ENCODE measurements around the gene SLC9A3. TPM values are rescaled to one million over a fixed set of nuclear protein-coding genes. Genes with fewer than 3 reads are reported as not detected.

Gene SLC9A3
- total RNA-seq, 4 donors from 2014 or later: 1.7 to 5.0 (median 2.8) TPM

- no peak for DNase-seq (ENCODE audit: extremely low spot score)
- WGBS: 93% methylated on average over 30 of the region's 39 CpGs
- Histone ChIP-seq H3K4me3 (no peak overlapping the region), H3K27me3 (peaks cover 0 to 23% (median 0%) of the 10 kb centered on the region in 4 donors), H3K36me3 (no peaks in the 10 kb centered on the region), H3K9me3 (no peaks in the 10 kb centered on the region), H3K27ac (replicated peaks in 1 of 4) (no peak overlapping the region), H3K4me1 (peaks cover 0 to 6% (median 3%) of the 10 kb centered on the region in 4 donors)
- no peak for TF ChIP-seq EP300 (IDR thresholded peaks at IDR 0.05)
- intact Hi-C loops (cut with DNase I): no loop called here
Observed at GRCh38 chr5:427415-428087, 96.7 kb downstream of the SLC9A3 start.

GRCh38 chr5:426392-426976 lies 97.8 kb downstream of the SLC9A3 start:
- no peaks in the 10 kb centered on the region for H3K9me3 ChIP-seq
- 75% methylated on average over 3 of the region's 3 CpGs for WGBS
- TF ChIP-seq POLR2A (IDR thresholded peaks at IDR 0.05; ENCODE audit: low read depth) (no peak), CTCF (IDR thresholded peaks at IDR 0.05) (no peak), EP300 (IDR thresholded peaks at IDR 0.05) (no peak)
- DNase-seq (ENCODE audit: extremely low spot score): no peak
- intact Hi-C loops (cut with DNase I): no loop called here
- no peak overlapping the region for H3K27ac ChIP-seq (replicated peaks in 1 of 4)
- H3K4me1 ChIP-seq: peaks cover 0 to 6% (median 3%) of the 10 kb centered on the region in 4 donors
- H3K4me3 ChIP-seq: no peak overlapping the region
- H3K27me3 ChIP-seq: peaks cover 0 to 21% (median 0%) of the 10 kb centered on the region in 4 donors
- no peaks in the 10 kb centered on the region for H3K36me3 ChIP-seq

- Histone ChIP-seq H3K4me3 (no peak overlapping the region), H3K27me3 (peaks cover 0 to 15% (median 0%) of the 10 kb centered on the region in 4 donors), H3K9me3 (no peaks in the 10 kb centered on the region), H3K36me3 (no peaks in the 10 kb centered on the region), H3K4me1 (peaks cover 0 to 6% (median 3%) of the 10 kb centered on the region in 4 donors), H3K27ac (replicated peaks in 1 of 4) (no peak overlapping the region)
- intact Hi-C loops (cut with DNase I): no loop called here
- no peak for DNase-seq (ENCODE audit: extremely low spot score)
- WGBS: 55% methylated on average over 5 of the region's 5 CpGs
- no peak for TF ChIP-seq POLR2A (IDR thresholded peaks at IDR 0.05; ENCODE audit: low read depth)
- no peak for TF ChIP-seq POLR2AphosphoS5 (IDR thresholded peaks at IDR 0.05)
- no peak for TF ChIP-seq EP300 (IDR thresholded peaks at IDR 0.05)
- TF ChIP-seq CTCF (IDR thresholded peaks at IDR 0.05): no peak
Observed at GRCh38 chr5:425714-426113, 98.5 kb downstream of the SLC9A3 start.

GRCh38 chr5:424301-425110 lies 99.7 kb downstream of the SLC9A3 start:
- no peak for TF ChIP-seq POLR2A (IDR thresholded peaks at IDR 0.05; ENCODE audit: low read depth)
- no peak for TF ChIP-seq EP300 (IDR thresholded peaks at IDR 0.05)
- TF ChIP-seq POLR2AphosphoS5 (IDR thresholded peaks at IDR 0.05): no peak
- no peak for TF ChIP-seq CTCF (IDR thresholded peaks at IDR 0.05)
- Histone ChIP-seq H3K27ac (replicated peaks in 1 of 4) (no peak overlapping the region), H3K9me3 (no peaks in the 10 kb centered on the region), H3K4me3 (no peak overlapping the region), H3K27me3 (peaks cover 0 to 9% (median 0%) of the 10 kb centered on the region in 4 donors), H3K4me1 (peaks cover 0 to 3% (median under 1%) of the 10 kb centered on the region in 4 donors), H3K36me3 (no peaks in the 10 kb centered on the region)
- intact Hi-C loops (cut with DNase I): no loop called here
- DNase-seq (ENCODE audit: extremely low spot score): no peak
- 86% methylated on average over 8 of the region's 11 CpGs for WGBS

- Histone ChIP-seq H3K4me1 (no peaks in the 10 kb centered on the region), H3K27ac (replicated peaks in 1 of 4) (no peak overlapping the region), H3K9me3 (no peaks in the 10 kb centered on the region), H3K27me3 (peaks cover 0 to 6% (median 0%) of the 10 kb centered on the region in 4 donors), H3K4me3 (no peak overlapping the region), H3K36me3 (no peaks in the 10 kb centered on the region)
- 84% methylated on average over 20 of the region's 24 CpGs for WGBS
- intact Hi-C loops (cut with DNase I): no loop called here
- DNase-seq (ENCODE audit: extremely low spot score): no peak
- no peak for TF ChIP-seq POLR2AphosphoS5 (IDR thresholded peaks at IDR 0.05)
Observed at GRCh38 chr5:423626-424261, 100.5 kb downstream of the SLC9A3 start.

Data from esophagus muscularis mucosa (tissue), 4 donors.